ENCODE results near the gene SLC25A21. TPM values are rescaled to one million over a fixed set of nuclear protein-coding genes. Genes with fewer than 3 reads are reported as not detected.

Gene SLC25A21
- total RNA-seq, 1 experiment from 2014 or later, result 2.1 TPM

- no TSS peak for BruUV-seq (replicated peaks)
- CTCF ChIA-PET, result no interaction called here
- H3K36me3 ChIP-seq (ENCODE audit: control insufficient read depth, insufficient read depth, low read length), result no peaks in the 10 kb centered on the region
- POLR2A ChIA-PET, result no interaction called here
- H3K4me3 ChIP-seq (ENCODE audit: low read depth in 2 of 2, low read length in 2 of 2), result no peak overlapping the region
- intact Hi-C loops (cut with micrococcal nuclease; ENCODE audit: unreplicated experiment) (no loop called here), in situ Hi-C loops (cut with HindIII; ENCODE audit: low pct_unique_long_range_greater_than_20kb, low sequenced_read_pairs) (no loop called here)
- H3K9me3 ChIP-seq (ENCODE audit: control insufficient read depth, insufficient read depth, low read depth, low read length), result peaks cover 3% of the 10 kb centered on the region; the same call in 1 of the 2 replicates
- DNase-seq (ENCODE audit: low read depth, low spot score) (no peak), ATAC-seq (no peak)
- TF ChIP-seq SIN3A (IDR thresholded peaks at IDR 0.05; ENCODE audit: borderline replicate concordance, insufficient read depth, low read depth, low read length) (no peak), POLR2AphosphoS5 (IDR thresholded peaks at IDR 0.05; ENCODE audit: low read depth, low read length) (no peak), REST (IDR thresholded peaks at IDR 0.05; ENCODE audit: insufficient read depth in 1 of 2, low read depth in 2 of 2, low read length in 1 of 2) (no peak), TCF7L2 (IDR thresholded peaks at IDR 0.05; ENCODE audit: low read depth, low read length) (no peak), CTCF (IDR thresholded peaks at IDR 0.05) (no peak)
- no peaks in the 10 kb centered on the region for H3K27me3 ChIP-seq (ENCODE audit: control insufficient read depth, insufficient read depth, low read length)
- H3K4me1 ChIP-seq (ENCODE audit: control insufficient read depth, insufficient read depth, low read length), result no peaks in the 10 kb centered on the region
- H3K27ac ChIP-seq (ENCODE audit: low read length), result no peak overlapping the region
These were observed 118.3 kb downstream of the SLC25A21 start for GRCh38 chr14:37054144-37054543.

GRCh38 chr14:37051680-37052079, 120.7 kb downstream of the SLC25A21 start:
- Histone ChIP-seq H3K27me3 (ENCODE audit: control insufficient read depth, insufficient read depth, low read length) (no peaks in the 10 kb centered on the region), H3K4me3 (ENCODE audit: low read depth in 2 of 2, low read length in 2 of 2) (no peak overlapping the region), H3K9me3 (ENCODE audit: control insufficient read depth, insufficient read depth, low read depth, low read length) (peaks cover 3% of the 10 kb centered on the region; the same call in 1 of the 2 replicates), H3K27ac (ENCODE audit: low read length) (no peak overlapping the region), H3K4me1 (ENCODE audit: control insufficient read depth, insufficient read depth, low read length) (peaks cover 1% of the 10 kb centered on the region; the same call in 1 of the 2 replicates), H3K36me3 (ENCODE audit: control insufficient read depth, insufficient read depth, low read length) (no peaks in the 10 kb centered on the region)
- BruUV-seq (replicated peaks), result no TSS peak
- ChIA-PET CTCF (no interaction called here), POLR2A (no interaction called here)
- DNase-seq (ENCODE audit: low read depth, low spot score) (no peak), ATAC-seq (no peak)
- no peak for TF ChIP-seq REST (IDR thresholded peaks at IDR 0.05; ENCODE audit: insufficient read depth in 1 of 2, low read depth in 2 of 2, low read length in 1 of 2)
- in situ Hi-C loops (cut with HindIII; ENCODE audit: low pct_unique_long_range_greater_than_20kb, low sequenced_read_pairs) (no loop called here), intact Hi-C loops (cut with micrococcal nuclease; ENCODE audit: unreplicated experiment) (no loop called here)
